SJSA1 (cell line): Measurements from ENCODE around the gene CD2BP2. TPM values are rescaled to one million over a fixed set of nuclear protein-coding genes. Genes with fewer than 3 reads are reported as not detected.
"Not testable (repeated sequence)": the region's sequence is repeated elsewhere in the genome, so short reads cannot be mapped to it uniquely, and the experiment has no call there.

Source experiments
- DNase-seq, 2 experiments: peaks; one replicate each; pipeline ENCODE4 v3.0.0-alpha.2; 2015 to 2020; ENCODE audit warnings: low spot score in 2 of 2, low read depth in 1 of 2
- H3K27ac ChIP-seq: fragments of 250-450 bp; sonication (Bioruptor Pico); 2 replicates; pipeline ENCODE4 v1.5.1; 2020; ENCODE audit warnings: mild to moderate bottlenecking, moderate library complexity
- H3K27me3 ChIP-seq: fragments of 250-450 bp; sonication (Bioruptor Pico); replicated peaks from 2 replicates; pipeline ENCODE4 v1.5.1; 2020; ENCODE audit warnings: mild to moderate bottlenecking, moderate library complexity
- H3K36me3 ChIP-seq: fragments of 250-450 bp; sonication (Bioruptor Pico); 2 replicates; pipeline ENCODE4 v1.5.1; 2020; ENCODE audit warnings: mild to moderate bottlenecking
- H3K4me1 ChIP-seq: fragments of 250-450 bp; sonication (Bioruptor Pico); replicated peaks from 2 replicates; pipeline ENCODE4 v1.6.1; 2021; ENCODE audit warnings: mild to moderate bottlenecking
- H3K4me3 ChIP-seq: fragments of 250-450 bp; sonication (Bioruptor Pico); 2 replicates; pipeline ENCODE4 v1.5.1; 2020; ENCODE audit warnings: mild to moderate bottlenecking
- H3K9me3 ChIP-seq: fragments of 250-450 bp; sonication (Bioruptor Pico); replicated peaks from 2 replicates; pipeline ENCODE4 v1.5.1; 2020; ENCODE audit warnings: mild to moderate bottlenecking
- total RNA-seq: library from RNA; depleted of rRNA; stranded (reverse); fragments of >200 nt; shearing (Covaris generic); gene quantifications from 2 replicates; pipeline ENCODE4 v1.2.3, GENCODE V29; 2014; rRNA removed

The CD2BP2 gene
- total RNA-seq = 55.8 and 60.7 TPM in 2 replicates

DNA sequence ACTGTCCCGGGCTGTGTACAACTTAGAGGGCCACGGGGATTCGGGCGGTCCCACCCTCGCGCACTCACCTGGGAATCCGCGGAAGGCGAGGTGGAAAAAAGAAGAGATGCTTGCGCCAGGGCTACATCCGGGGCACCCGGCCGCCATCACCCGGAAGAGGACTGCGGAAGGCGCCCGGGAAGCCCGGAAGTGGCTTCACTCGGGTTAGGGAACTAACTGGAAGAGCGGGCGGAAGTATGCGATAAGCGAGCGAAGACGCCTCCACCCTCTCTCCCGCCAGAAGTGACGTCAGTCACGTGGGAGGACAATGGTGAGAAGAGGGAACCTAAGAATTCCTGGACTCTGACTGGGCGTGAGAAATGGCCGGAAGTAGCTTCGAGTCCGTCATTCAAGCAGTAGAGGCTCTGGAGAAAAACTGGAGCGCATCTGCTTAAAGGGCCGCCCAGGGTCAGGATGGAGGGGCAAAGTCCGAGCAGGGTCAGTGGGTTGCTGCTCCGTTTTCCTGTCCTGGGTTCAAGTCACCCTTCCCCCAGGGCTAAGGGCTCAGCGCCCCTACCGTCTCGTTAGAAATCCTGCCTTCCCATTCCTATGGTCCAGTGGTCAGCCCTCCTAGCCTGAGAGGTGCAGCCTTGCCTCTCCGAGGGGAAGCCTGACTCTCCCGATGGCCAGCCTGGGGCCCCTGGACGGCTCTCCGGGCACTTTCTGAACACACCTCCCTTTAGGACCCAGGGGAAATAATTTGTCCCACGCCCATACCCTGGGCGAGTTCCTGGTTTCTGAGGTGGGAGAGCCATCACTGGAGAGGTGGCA lies at the start of gene CD2BP2:
Gene CD2BP2, minus strand, starts transcription at position 165 of the 810 bp plus-strand sequence. CDS start 627 bp downstream, outside the sequence.
- DNase-seq = peak; percentile 99
- H3K9me3 ChIP-seq = no peaks in the 10 kb centered on the region
- peak within 1 kb of the TSS; percentile 88 for H3K4me3 ChIP-seq
- H3K36me3 ChIP-seq = peaks cover 90% of the 10 kb centered on the region
- peak within 1 kb of the TSS; percentile 99 for H3K27ac ChIP-seq
- no peaks in the 10 kb centered on the region for H3K27me3 ChIP-seq
- peaks cover 36% of the 10 kb centered on the region for H3K4me1 ChIP-seq

DNA sequence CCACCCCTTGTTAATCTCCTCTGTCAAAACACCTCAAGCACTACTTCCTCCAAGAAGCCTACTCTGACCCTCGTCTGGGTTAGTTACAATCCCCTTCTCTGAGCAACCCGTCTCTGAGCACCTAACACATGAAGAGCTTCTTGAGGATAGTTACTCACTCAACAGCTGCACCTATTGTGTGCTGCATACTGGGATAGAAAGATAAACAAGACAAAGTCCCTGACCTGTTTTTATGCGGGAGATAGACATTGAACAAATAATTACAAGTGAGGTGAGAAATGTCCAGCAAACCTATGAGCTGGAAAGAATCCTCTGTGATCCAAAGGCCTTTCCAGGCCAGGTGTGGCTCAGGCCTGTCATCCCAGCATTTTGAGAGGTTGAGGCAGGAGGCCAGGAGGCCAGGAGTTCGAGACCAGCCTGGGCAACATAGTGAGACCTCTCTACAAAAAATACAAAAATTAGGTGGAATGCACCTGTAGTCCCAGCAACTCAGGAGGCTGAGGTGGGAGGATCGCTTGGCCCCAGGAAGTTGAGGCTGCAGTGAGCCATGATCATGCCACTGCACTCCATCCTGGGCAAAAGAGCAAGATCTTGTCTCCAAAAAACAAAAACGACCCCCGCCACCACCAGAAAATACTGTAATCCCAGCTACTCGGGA lies 46.8 kb upstream of the CD2BP2 start:
- DNase-seq = no peak
- H3K27ac ChIP-seq = no peak overlapping the region
- H3K27me3 ChIP-seq = no peaks in the 10 kb centered on the region
- peaks cover 19% of the 10 kb centered on the region for H3K36me3 ChIP-seq
- peaks cover 24% of the 10 kb centered on the region for H3K4me1 ChIP-seq
- H3K9me3 ChIP-seq = no peaks in the 10 kb centered on the region
- H3K4me3 ChIP-seq = no peak overlapping the region

DNA sequence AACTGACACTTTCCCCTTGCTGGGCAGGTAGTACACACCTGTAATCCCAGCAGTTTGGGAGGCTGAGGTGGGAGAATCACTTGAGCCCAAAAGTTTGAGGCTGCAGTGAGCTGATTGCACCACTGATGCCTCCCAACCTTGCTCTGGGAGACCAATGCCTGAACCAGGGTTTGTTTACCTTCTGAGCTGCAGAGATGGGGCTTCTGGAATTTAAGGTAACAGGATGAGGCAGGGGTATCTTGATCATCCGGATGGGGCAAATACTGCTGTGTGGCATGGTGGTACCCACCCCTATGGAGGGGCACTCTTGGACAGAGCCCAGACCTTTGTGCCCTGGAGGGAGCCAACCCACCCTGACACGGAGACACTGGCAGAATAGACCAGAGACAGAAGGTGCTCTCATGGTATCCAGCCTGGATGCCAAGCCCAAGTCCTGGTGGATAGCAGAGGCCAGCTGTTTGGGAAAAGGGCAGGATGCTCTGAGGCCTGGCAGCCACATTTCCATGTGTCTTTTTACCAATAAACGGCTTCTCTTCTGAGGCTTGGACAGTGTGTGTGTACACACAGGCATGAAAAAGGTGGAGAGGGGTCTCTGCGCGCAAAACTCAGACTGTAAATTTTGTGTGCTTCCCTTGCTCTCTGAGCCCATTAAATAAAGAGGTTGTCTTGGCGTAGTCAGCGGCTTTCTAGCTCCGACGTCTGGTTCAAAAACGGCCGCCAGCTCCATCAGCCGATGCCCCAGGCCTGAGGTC lies 44.5 kb upstream of the CD2BP2 start:
- Histone ChIP-seq H3K36me3 (peaks cover 25% of the 10 kb centered on the region), H3K9me3 (no peaks in the 10 kb centered on the region), H3K27ac (peak overlapping the region; percentile 84), H3K4me1 (peaks cover 29% of the 10 kb centered on the region), H3K4me3 (peak overlapping the region; percentile 44), H3K27me3 (no peaks in the 10 kb centered on the region)
- DNase-seq = no peak

DNA sequence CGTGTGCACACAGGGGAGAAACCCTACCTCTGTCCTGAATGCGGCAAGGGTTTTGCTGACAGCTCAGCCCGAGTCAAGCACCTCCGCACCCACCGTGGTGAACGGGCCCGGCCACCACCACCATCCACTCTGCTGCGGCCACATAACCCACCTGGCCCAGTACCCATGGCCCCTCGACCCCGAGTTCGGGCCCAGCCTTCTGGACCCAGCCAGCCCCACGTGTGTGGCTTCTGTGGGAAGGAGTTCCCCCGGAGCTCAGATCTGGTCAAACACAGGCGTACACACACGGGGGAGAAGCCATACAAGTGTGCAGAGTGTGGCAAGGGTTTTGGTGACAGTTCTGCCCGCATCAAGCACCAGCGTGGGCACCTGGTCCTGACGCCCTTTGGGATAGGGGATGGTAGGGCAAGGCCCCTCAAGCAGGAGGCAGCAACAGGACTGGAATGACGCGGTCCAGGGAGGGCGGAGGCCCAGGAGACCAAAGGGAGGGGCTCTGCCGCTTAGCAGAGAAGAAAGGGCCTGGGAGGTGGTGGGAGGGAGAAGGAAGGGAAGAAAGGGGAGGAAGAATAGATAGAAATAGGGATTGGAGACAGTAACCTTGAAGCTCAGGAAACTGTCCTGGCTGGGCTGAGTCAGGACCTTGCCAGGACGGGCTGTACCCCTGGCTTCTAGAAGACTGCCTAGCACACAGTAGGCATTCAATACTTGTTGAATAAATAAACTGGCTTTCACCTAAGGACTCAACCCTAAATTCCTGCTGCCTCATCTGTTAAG lies 43.7 kb upstream of the CD2BP2 start:
- H3K27me3 ChIP-seq = no peaks in the 10 kb centered on the region
- no peaks in the 10 kb centered on the region for H3K9me3 ChIP-seq
- peaks cover 25% of the 10 kb centered on the region for H3K36me3 ChIP-seq
- no peak overlapping the region for H3K27ac ChIP-seq
- no peak for DNase-seq
- H3K4me1 ChIP-seq = peaks cover 36% of the 10 kb centered on the region
- H3K4me3 ChIP-seq = no peak overlapping the region

DNA sequence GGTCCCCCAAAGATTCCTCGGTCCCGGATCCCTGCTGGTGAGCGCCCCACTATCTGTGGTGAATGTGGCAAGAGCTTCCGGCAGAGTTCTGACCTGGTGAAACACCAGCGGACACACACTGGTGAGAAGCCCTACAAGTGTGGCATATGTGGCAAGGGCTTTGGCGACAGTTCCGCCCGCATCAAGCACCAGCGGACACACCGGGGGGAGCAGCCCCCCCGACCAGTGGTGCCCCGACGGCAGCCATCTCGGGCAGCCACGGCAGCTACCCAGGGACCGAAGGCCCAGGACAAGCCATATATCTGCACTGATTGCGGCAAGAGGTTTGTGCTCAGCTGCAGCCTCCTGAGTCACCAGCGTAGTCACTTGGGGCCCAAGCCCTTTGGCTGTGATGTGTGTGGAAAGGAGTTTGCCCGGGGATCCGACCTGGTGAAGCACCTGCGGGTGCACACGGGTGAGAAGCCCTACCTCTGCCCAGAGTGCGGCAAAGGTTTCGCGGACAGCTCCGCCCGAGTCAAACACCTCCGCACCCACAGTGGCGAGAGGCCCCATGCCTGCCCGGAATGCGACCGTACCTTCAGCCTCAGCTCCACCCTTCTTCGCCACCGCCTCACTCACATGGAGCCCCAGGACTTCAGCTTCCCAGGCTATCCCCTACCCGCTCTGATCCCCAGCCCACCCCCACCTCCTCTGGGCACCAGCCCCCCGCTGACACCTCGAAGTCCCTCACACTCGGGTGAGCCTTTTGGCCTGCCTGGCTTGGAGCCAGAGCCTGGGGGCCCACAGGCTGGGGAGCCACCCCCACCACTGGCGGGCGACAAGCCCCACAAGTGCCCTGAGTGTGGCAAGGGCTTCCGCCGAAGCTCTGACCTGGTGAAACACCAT lies 42.9 kb upstream of the CD2BP2 start:
- H3K27me3 ChIP-seq = no peaks in the 10 kb centered on the region
- peaks cover 36% of the 10 kb centered on the region for H3K4me1 ChIP-seq
- H3K27ac ChIP-seq = no peak overlapping the region
- H3K4me3 ChIP-seq = no peak overlapping the region
- DNase-seq = no peak
- no peaks in the 10 kb centered on the region for H3K9me3 ChIP-seq
- H3K36me3 ChIP-seq = peaks cover 25% of the 10 kb centered on the region

DNA sequence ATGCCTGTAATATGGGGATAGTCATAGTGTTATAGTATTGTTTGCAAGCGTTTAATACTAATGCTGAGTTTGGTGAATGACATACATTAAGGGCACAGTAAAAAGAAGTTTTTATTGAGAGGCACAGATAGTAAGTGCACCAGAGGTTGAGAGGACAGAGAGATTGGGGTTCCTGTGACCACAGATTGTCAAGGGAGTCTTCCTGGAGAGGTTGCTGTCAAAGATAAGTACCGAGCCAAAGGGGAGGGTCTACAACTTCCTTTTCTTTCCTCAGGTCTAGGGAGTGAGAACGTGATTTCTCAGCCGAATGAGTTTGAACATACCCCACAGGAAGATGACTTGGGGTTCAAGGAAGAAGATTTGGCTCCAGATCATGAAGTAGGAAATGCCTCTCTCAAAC lies 41.9 kb upstream of the CD2BP2 start:
- Histone ChIP-seq H3K9me3 (no peaks in the 10 kb centered on the region), H3K27ac (no peak overlapping the region), H3K27me3 (no peaks in the 10 kb centered on the region), H3K4me3 (no peak overlapping the region), H3K4me1 (peaks cover 36% of the 10 kb centered on the region), H3K36me3 (peaks cover 25% of the 10 kb centered on the region)
- no peak for DNase-seq

DNA sequence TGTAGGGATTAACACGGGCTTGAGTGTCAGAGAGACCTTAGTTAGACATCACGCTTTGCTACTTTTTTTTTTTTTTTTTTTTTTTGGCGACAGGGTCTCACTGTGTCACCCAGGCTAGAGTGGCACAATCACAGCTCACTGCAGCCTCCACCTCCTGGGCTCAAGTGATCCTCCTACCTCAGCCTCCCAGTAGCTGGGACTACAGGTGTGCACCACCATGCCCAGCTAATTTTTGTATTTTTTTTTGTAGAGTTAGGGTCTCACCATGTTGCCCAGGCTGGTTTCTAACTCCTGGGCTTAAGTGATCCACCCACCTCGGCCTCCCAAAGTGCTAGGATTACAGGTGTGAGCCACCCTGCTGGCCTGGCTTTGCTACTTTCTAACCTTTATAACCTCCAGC lies 41.5 kb upstream of the CD2BP2 start:
- H3K27ac ChIP-seq, H3K4me3 ChIP-seq, H3K9me3 ChIP-seq, H3K27me3 ChIP-seq, DNase-seq: not testable (repeated sequence)
- peaks cover 36% of the 10 kb centered on the region for H3K4me1 ChIP-seq
- peaks cover 25% of the 10 kb centered on the region for H3K36me3 ChIP-seq

DNA sequence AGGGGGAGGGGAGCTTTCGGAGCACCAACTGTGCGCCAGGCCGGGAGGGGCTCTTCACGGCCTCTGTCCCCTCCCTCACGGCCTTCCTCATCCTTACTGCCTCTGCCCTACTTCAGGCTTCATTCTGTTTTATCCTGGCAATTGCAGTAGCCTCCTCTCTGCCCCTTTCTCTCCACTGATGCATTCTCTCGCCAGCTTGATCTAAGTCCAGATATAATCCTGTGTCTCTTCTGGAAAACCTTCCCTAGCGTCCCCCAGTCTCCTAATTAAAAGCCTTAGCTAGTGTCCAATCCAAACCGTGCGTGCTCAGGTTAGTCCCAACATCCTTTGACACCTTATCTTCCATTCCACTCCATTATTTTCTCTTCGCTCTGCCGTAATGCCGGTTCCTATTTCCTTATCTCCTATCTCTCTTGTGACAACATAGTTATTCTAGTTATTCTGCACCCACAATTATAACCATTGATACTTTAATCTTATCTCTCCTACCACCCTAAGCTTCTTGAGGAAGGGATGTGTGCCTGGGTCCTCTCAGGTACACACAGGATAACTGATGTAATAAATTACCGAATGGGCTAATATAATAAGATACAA lies 41.0 kb upstream of the CD2BP2 start:
- no peaks in the 10 kb centered on the region for H3K9me3 ChIP-seq
- H3K36me3 ChIP-seq = peaks cover 25% of the 10 kb centered on the region
- DNase-seq = no peak
- peak overlapping the region; percentile 91 for H3K4me3 ChIP-seq
- no peak overlapping the region for H3K27ac ChIP-seq
- no peaks in the 10 kb centered on the region for H3K27me3 ChIP-seq
- H3K4me1 ChIP-seq = peaks cover 33% of the 10 kb centered on the region

DNA sequence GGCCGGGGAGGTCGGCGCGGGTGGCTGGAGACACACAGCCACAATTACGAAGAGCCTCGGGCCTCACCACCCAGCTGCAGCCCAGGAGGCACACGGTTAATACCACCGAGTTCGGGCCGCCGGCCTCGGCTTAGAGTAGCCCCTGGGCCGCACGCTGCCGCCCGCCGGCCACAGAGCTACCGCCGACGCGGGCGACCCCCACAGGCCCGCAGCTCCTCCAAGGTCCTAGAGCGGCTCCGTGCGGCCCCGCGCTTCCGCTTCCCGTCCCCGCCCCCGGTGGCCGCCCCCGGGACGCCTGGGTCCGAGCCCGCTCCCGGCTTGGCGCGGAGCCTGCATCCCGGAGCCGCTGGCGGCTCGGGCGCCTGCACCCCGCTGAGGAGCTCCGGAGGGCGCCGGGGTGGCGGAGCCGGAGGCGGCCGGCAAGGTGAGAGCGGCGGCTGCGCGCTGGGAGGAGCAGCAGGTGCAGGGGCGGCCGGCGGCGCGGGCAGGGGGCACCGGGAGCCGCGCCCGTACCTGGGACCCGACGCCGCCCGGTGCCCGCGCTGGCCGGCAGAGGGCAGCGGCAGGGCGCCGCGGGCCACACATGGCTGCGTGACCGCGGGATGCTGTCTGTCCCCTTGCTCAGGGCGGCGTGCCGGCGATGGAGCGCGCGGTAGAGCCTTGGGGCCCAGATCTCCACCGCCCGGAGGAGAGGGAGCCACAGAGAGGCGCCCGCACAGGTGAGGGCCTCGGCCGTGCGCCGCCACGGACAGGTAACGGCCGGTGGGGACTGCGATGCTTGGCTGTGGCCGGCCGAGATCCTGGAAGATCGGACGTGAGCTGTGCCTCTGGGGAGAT lies 40.3 kb upstream of the CD2BP2 start, which contains the start of gene ZNF48:
Gene ZNF48, plus strand, starts transcription at position 266 of the 837 bp plus-strand sequence. Its CDS starts 375 bp downstream, at position 641.
- H3K4me1 ChIP-seq = peaks cover 27% of the 10 kb centered on the region
- peak; percentile 69 to 86 for DNase-seq
- H3K9me3 ChIP-seq = no peaks in the 10 kb centered on the region
- peak within 1 kb of the TSS; percentile 54 for H3K27ac ChIP-seq
- H3K36me3 ChIP-seq = peaks cover 25% of the 10 kb centered on the region
- no peaks in the 10 kb centered on the region for H3K27me3 ChIP-seq
- H3K4me3 ChIP-seq = peak within 1 kb of the TSS; percentile 91

DNA sequence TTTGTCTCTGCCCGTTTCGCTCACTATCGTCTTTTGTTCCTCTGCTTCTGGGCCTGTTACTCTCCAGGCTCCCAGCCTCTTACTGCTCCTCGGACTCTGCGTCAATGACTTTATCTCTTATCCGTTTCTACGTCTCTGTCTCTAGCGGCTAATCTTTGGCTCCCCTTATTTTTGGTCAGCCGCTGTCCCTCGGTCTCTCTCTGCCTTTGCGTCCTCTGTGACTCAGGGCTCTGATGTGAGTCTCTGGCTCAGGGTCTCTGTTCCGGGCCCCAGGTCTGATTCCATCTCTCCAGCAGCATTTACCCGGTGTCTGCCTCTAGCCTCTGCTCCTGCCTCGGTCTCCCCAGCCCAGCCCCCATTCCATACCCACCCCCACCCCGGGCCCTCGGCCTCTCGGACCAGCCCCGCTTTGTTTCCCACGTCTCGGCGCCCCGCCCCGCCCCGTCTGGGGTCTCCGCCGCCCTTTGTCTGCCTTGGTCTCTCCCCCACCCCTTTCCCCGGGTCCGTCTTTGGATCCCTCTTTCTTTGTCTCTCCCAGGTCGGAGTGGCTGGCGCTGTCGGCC lies 39.6 kb upstream of the CD2BP2 start:
- Histone ChIP-seq H3K4me3 (peak overlapping the region; percentile 91), H3K36me3 (peaks cover 25% of the 10 kb centered on the region), H3K4me1 (peaks cover 20% of the 10 kb centered on the region), H3K27me3 (no peaks in the 10 kb centered on the region), H3K27ac (peak overlapping the region; percentile 54), H3K9me3 (no peaks in the 10 kb centered on the region)
- peak in 1 of 2 experiments; percentile 37 for DNase-seq

DNA sequence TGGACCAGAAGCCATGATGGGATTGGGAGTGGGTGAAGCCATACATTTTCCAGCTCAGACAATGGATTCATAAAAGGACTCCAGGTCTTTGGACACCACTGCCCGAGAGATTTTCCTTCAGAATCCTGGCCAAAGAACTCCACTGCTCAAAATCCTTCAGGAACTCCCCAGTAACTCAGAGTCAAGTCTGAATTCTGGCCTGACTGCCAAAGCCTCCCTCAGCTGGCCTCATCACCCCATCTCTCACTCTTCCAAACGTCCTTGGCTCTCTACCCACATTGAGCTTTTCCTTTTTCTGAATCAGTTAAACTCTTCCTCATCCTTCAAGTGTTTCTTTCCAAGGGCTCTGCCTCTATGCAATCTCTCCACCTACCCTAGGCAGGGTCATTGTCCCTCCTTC lies 28.4 kb upstream of the CD2BP2 start:
- Histone ChIP-seq H3K4me1 (peaks cover 6% of the 10 kb centered on the region), H3K27ac (no peak overlapping the region), H3K9me3 (no peaks in the 10 kb centered on the region), H3K4me3 (no peak overlapping the region), H3K27me3 (no peaks in the 10 kb centered on the region), H3K36me3 (0 out of 2 replicates have a peak, but pooled peaks cover 6% of the 10 kb centered on the region)
- DNase-seq = no peak
